ENCODE measurements around the gene VPS37B. TPM values are rescaled to one million over a fixed set of nuclear protein-coding genes. Genes with fewer than 3 reads are reported as not detected.
"Not testable (repeated sequence)": the region's sequence is repeated elsewhere in the genome, so short reads cannot be mapped to it uniquely, and the experiment has no call there.

VPS37B gene
- total and polyA plus RNA-seq, 2 donors from 2014 or later = 21.4 to 47.8 TPM

DNA sequence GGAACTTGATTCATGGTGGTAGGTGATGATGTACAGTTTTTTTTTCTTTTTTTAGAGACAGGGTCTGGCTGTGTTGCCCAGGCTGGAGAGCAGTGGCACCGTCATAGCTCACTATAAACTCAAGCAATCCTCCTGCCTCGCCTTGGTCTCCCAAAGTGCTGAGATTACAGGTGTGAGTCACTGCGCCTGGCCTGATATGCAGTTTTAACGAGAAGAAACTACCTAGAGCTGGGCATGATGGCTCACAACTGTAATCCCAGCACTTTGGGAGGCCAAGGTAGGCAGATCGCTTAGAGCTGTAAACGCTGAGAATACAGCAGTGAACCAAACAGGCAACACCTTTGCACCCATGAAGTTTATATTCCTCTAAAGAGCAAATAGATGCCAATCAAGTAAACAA is 13.0 kb upstream of the VPS37B start:
- no peak overlapping the region for H3K4me3 ChIP-seq (ENCODE audit: low read length in 3 of 3)
- DNase-seq (no peak), FAIRE-seq (no peak)
- intact Hi-C loops (cut with DNase I) = no loop called here
- H3K9ac ChIP-seq (ENCODE audit: low read length in 3 of 3) = no peak overlapping the region
- no peaks in the 10 kb centered on the region for H3K27me3 ChIP-seq (ENCODE audit: control insufficient read depth, insufficient read depth, low read length)
- H3K27ac ChIP-seq (ENCODE audit: low read depth in 2 of 2, low read length in 2 of 2) = no peak overlapping the region
- H3K4me1 ChIP-seq (ENCODE audit: control insufficient read depth in 2 of 3, insufficient read depth in 2 of 3, low read depth in 1 of 3, low read length in 3 of 3) = peaks cover 0 to under 1% (median 0%) of the 10 kb centered on the region in 3 donors
- H3K9me3 ChIP-seq (ENCODE audit: control insufficient read depth in 2 of 3, insufficient read depth in 1 of 3, low read length in 3 of 3) = no peaks in the 10 kb centered on the region
- no peaks in the 10 kb centered on the region for H3K36me3 ChIP-seq (ENCODE audit: control insufficient read depth in 2 of 3, insufficient read depth in 3 of 3, low read length in 3 of 3)
- TF ChIP-seq, protein P1, sequence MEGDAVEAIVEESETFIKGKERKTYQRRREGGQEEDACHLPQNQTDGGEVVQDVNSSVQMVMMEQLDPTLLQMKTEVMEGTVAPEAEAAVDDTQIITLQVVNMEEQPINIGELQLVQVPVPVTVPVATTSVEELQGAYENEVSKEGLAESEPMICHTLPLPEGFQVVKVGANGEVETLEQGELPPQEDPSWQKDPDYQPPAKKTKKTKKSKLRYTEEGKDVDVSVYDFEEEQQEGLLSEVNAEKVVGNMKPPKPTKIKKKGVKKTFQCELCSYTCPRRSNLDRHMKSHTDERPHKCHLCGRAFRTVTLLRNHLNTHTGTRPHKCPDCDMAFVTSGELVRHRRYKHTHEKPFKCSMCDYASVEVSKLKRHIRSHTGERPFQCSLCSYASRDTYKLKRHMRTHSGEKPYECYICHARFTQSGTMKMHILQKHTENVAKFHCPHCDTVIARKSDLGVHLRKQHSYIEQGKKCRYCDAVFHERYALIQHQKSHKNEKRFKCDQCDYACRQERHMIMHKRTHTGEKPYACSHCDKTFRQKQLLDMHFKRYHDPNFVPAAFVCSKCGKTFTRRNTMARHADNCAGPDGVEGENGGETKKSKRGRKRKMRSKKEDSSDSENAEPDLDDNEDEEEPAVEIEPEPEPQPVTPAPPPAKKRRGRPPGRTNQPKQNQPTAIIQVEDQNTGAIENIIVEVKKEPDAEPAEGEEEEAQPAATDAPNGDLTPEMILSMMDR (IDR thresholded peaks at IDR 0.05; ENCODE audit: borderline replicate concordance, extremely low read depth, insufficient read depth) = no peak

DNA sequence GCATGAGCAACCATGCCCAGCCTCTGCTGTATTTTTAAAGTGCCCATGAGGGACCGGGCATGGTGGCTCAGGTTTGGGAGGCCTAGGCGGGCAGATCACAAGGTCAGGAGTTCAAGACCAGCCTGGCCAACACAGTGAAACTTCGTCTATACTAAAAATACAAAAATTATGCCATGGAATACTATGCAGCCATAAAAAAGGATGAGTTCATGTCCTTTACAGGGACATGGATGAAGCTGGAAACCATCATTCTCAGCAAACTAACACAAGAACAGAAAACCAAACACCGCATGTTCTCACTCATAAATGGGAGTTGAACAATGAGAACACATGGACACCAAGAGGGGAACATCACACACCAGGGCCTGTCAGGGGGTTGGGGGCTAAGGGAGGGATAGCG is 9.3 kb upstream of the VPS37B start:
- FAIRE-seq; intact Hi-C loops (cut with DNase I); H3K27me3 ChIP-seq (ENCODE audit: control insufficient read depth, insufficient read depth, low read length); H3K36me3 ChIP-seq (ENCODE audit: control insufficient read depth in 2 of 3, insufficient read depth in 3 of 3, low read length in 3 of 3); H3K9ac ChIP-seq (ENCODE audit: low read length in 3 of 3); H3K4me3 ChIP-seq (ENCODE audit: low read length in 3 of 3); DNase-seq; H3K9me3 ChIP-seq (ENCODE audit: control insufficient read depth in 2 of 3, insufficient read depth in 1 of 3, low read length in 3 of 3); H3K4me1 ChIP-seq (ENCODE audit: control insufficient read depth in 2 of 3, insufficient read depth in 2 of 3, low read depth in 1 of 3, low read length in 3 of 3); H3K27ac ChIP-seq (ENCODE audit: low read depth in 2 of 2, low read length in 2 of 2): not testable (repeated sequence)

DNA sequence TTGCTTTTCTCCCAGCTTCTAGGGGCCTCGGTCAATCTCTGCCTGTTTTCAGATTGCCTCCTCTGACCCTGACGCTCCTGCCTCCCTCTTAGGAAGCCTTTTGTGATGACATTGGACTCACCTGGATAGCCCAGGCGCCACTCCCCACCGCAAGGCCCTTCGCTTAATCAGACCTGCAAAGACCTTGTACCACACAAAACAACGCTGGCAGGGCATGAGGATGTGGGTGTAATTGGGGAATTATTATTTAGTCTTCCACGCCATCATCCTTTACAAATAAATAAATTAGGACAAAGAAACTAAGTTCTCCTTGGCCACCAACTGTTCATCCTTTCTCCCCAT is 7.7 kb upstream of the VPS37B start:
- Histone ChIP-seq H3K27me3 (ENCODE audit: control insufficient read depth, insufficient read depth, low read length) (no peaks in the 10 kb centered on the region), H3K36me3 (ENCODE audit: control insufficient read depth in 2 of 3, insufficient read depth in 3 of 3, low read length in 3 of 3) (no peaks in the 10 kb centered on the region), H3K9ac (ENCODE audit: low read length in 3 of 3) (peak overlapping the region in 1 of 3 donors; percentile 24), H3K4me3 (ENCODE audit: low read length in 3 of 3) (no peak overlapping the region), H3K4me1 (ENCODE audit: control insufficient read depth in 2 of 3, insufficient read depth in 2 of 3, low read depth in 1 of 3, low read length in 3 of 3) (peaks cover 0 to 10% (median 7%) of the 10 kb centered on the region in 3 donors), H3K9me3 (ENCODE audit: control insufficient read depth in 2 of 3, insufficient read depth in 1 of 3, low read length in 3 of 3) (no peaks in the 10 kb centered on the region), H3K27ac (ENCODE audit: low read depth in 2 of 2, low read length in 2 of 2) (peak overlapping the region; percentile 47 to 53)
- intact Hi-C loops (cut with DNase I) = no loop called here
- FAIRE-seq = no peak
- no peak for DNase-seq
- TF ChIP-seq, protein P1 (IDR thresholded peaks at IDR 0.05; ENCODE audit: borderline replicate concordance, extremely low read depth, insufficient read depth) = no peak

DNA sequence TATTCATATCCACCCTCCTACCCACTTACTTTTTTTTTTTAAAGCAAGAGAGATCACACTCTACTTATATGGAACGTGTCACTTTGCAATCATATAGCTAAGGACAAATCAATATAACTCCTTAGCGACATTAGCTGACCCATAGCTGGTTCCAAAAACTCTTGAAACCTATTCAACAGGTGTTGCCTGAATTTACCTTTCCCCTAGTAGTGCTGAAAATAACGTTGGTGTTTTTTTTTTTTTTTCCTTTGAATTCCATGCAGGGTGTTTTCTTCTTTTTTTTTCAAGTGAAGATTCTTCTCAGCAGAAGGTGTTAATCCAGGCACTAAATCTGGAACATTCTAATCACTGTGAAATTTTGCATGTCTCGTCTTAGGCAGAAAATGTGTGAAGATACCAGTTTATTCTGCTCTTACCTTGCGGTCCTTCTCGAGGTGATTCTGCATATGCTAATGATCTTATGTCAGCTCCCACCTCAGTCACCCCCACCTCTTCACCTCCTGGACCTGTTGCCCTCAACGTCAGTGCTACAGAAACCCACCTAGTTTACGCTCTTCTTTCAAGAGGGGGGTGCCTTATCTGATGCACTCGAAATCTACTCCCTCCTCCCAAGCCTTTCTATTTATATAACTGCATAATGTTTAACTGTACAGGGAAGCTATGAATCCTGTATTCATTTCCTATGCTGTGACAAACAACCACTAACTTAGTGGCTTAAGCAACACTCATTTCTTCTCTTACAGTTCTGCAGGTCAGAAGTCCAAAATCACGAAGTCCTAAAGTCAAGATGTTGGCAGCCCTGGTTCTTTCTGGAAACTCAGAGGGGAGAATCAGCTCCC is 7.1 kb upstream of the VPS37B start:
- no peak overlapping the region for H3K4me3 ChIP-seq (ENCODE audit: low read length in 3 of 3)
- DNase-seq (no peak), FAIRE-seq (no peak)
- no peaks in the 10 kb centered on the region for H3K36me3 ChIP-seq (ENCODE audit: control insufficient read depth in 2 of 3, insufficient read depth in 3 of 3, low read length in 3 of 3)
- intact Hi-C loops (cut with DNase I) = no loop called here
- no peaks in the 10 kb centered on the region for H3K27me3 ChIP-seq (ENCODE audit: control insufficient read depth, insufficient read depth, low read length)
- TF ChIP-seq, protein P1 (IDR thresholded peaks at IDR 0.05; ENCODE audit: borderline replicate concordance, extremely low read depth, insufficient read depth) = no peak
- peaks cover 0 to 10% (median 7%) of the 10 kb centered on the region in 3 donors for H3K4me1 ChIP-seq (ENCODE audit: control insufficient read depth in 2 of 3, insufficient read depth in 2 of 3, low read depth in 1 of 3, low read length in 3 of 3)
- peak overlapping the region; percentile 47 to 53 for H3K27ac ChIP-seq (ENCODE audit: low read depth in 2 of 2, low read length in 2 of 2)
- H3K9me3 ChIP-seq (ENCODE audit: control insufficient read depth in 2 of 3, insufficient read depth in 1 of 3, low read length in 3 of 3) = no peaks in the 10 kb centered on the region
- H3K9ac ChIP-seq (ENCODE audit: low read length in 3 of 3) = peak overlapping the region in 1 of 3 donors; percentile 24

Data from kidney (tissue), 14 donors.